ENCODE measurements around the gene MTHFD1L.

MTHFD1L gene

DNA sequence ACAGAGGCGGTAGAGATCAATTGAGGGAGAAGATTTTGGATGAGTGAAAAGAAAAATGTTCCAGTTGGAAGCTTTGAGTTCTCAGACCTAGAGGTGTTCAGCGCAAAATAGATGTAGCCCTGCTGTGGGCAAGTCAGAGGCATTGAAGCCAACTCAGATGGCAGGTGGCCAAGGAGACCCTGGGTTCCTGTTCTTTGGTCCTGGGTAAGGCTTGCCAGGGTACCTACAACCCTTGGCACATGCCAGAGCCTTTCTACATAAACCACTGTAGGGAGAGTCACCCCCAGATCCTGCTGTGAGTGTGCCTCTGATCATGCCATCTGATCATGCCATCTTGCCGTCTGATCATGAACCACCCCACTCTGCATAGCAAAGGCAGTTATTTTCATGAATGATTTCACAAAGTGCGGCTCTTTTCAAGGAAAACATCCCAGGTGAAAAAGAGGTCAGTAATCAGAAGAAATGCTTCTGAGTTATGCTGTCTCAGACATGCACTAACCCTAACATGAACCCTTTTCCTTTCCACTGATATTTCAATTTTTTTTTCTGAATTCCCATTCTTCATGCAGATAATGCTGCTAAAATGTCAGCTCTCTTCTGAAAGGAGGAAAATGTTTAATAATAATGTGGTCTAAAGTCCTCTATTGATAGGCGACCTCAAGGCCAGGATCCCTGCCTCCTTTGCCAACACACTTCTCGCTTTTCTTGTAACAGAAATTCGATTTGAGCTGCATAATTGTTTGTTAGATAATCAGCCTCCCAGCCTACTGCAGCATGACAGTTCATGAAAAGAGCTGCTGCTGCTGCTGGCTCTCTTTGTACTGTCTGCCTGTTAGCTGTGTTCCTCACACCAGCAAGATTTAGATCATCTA, 153.6 kb downstream of the MTHFD1L start:
- CTCF ChIA-PET, result no interaction called here
- no peak for DNase-seq (ENCODE audit: extremely low spot score)
- POLR2A ChIA-PET, result no interaction called here
- TF ChIP-seq SUZ12 (IDR thresholded peaks at IDR 0.05) (no peak), NFRKB (IDR thresholded peaks at IDR 0.05) (no peak), LEF1 (IDR thresholded peaks at IDR 0.05; ENCODE audit: borderline replicate concordance) (no peak), BHLHE40 (IDR thresholded peaks at IDR 0.05; ENCODE audit: borderline replicate concordance) (no peak), FOXM1 (IDR thresholded peaks at IDR 0.05; ENCODE audit: borderline replicate concordance) (no peak), CTBP1 (IDR thresholded peaks at IDR 0.05; ENCODE audit: borderline replicate concordance) (no peak), FOXK2 (IDR thresholded peaks at IDR 0.05) (no peak), ARNT (IDR thresholded peaks at IDR 0.05) (no peak), L3MBTL2 (conservative IDR thresholded peaks at IDR 0.05) (no peak), ZNF384 (IDR thresholded peaks at IDR 0.05) (no peak), FOXA1 (IDR thresholded peaks at IDR 0.05) (no peak), SP1 (IDR thresholded peaks at IDR 0.05) (no peak), ELF4 (IDR thresholded peaks at IDR 0.05) (no peak), TARDBP (IDR thresholded peaks at IDR 0.05) (no peak), HDGF (IDR thresholded peaks at IDR 0.05; ENCODE audit: borderline replicate concordance) (no peak)
- TF ChIP-seq, protein P1, sequence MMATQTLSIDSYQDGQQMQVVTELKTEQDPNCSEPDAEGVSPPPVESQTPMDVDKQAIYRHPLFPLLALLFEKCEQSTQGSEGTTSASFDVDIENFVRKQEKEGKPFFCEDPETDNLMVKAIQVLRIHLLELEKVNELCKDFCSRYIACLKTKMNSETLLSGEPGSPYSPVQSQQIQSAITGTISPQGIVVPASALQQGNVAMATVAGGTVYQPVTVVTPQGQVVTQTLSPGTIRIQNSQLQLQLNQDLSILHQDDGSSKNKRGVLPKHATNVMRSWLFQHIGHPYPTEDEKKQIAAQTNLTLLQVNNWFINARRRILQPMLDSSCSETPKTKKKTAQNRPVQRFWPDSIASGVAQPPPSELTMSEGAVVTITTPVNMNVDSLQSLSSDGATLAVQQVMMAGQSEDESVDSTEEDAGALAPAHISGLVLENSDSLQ (IDR thresholded peaks at IDR 0.05), result no peak

DNA sequence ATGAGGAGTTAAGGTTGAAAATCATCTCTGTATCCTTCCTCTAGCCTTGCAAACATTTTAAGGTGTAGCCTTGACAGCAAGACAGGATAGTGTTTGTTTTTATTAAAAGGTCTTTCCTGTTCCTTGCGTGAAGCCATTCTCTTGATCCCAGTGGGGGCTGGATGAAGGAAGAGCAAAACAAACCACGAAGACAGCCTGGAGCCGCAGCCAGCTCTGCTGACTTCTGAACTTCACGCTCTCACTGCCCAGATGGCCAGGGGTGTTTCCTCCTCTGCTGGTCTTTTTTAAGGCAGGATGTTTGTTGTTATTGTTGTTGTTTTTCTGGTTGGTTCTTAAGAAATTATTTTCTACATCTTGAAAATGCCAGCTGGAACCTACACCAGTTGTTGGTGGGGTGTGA, 156.4 kb downstream of the MTHFD1L start:
- POLR2A ChIA-PET, result no interaction called here
- DNase-seq (ENCODE audit: extremely low spot score), result no peak
- TF ChIP-seq ARNT (IDR thresholded peaks at IDR 0.05) (no peak), LEF1 (IDR thresholded peaks at IDR 0.05; ENCODE audit: borderline replicate concordance) (no peak), TARDBP (IDR thresholded peaks at IDR 0.05) (no peak), ZNF384 (IDR thresholded peaks at IDR 0.05) (no peak), FOXM1 (IDR thresholded peaks at IDR 0.05; ENCODE audit: borderline replicate concordance) (no peak), FOXA1 (IDR thresholded peaks at IDR 0.05) (no peak), BHLHE40 (IDR thresholded peaks at IDR 0.05; ENCODE audit: borderline replicate concordance) (no peak)
- TF ChIP-seq, protein P1 (IDR thresholded peaks at IDR 0.05), result no peak
- CTCF ChIA-PET, result interaction anchor here (1.3 kb wide), 1 partner anchor 7 kb away, joined by 3 read pairs; no protein-coding TSS in a partner anchor

DNA sequence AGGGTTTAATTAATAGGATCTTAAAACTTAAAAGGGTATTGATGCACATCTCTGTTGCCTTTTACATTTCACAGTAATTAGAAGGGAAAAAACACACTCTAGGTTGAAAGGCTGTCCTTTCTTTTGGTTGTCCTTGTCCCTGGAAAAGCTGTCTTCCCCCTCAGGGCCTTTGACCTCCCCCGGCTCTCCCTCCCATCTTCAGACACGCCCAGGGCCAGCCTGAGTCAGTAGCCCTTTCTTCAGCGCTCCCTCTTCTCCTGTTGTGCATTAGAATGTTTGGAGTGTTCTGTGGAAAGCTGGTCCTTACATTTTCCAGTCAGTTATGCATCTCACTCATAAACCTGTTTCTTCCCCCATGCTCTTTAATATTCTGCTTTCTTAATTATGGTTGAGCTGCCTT, 157.0 kb downstream of the MTHFD1L start:
- no peak for DNase-seq (ENCODE audit: extremely low spot score)
- ChIA-PET POLR2A (no interaction called here), CTCF (interaction anchor here (1.3 kb wide), 1 partner anchor 8 kb away, joined by 3 read pairs; no protein-coding TSS in a partner anchor)
- TF ChIP-seq SP1 (IDR thresholded peaks at IDR 0.05) (no peak), FOXK2 (IDR thresholded peaks at IDR 0.05) (no peak), SUZ12 (IDR thresholded peaks at IDR 0.05) (no peak), ELF4 (IDR thresholded peaks at IDR 0.05) (no peak), BHLHE40 (IDR thresholded peaks at IDR 0.05; ENCODE audit: borderline replicate concordance) (no peak), ZNF384 (IDR thresholded peaks at IDR 0.05) (no peak), HDGF (IDR thresholded peaks at IDR 0.05; ENCODE audit: borderline replicate concordance) (no peak), FOXM1 (IDR thresholded peaks at IDR 0.05; ENCODE audit: borderline replicate concordance) (no peak), L3MBTL2 (conservative IDR thresholded peaks at IDR 0.05) (no peak), NFRKB (IDR thresholded peaks at IDR 0.05) (no peak), LEF1 (IDR thresholded peaks at IDR 0.05; ENCODE audit: borderline replicate concordance) (no peak), ARNT (IDR thresholded peaks at IDR 0.05) (no peak), TARDBP (IDR thresholded peaks at IDR 0.05) (no peak), CTBP1 (IDR thresholded peaks at IDR 0.05; ENCODE audit: borderline replicate concordance) (no peak), FOXA1 (IDR thresholded peaks at IDR 0.05) (no peak)
- TF ChIP-seq, protein P1 (IDR thresholded peaks at IDR 0.05), result no peak

DNA sequence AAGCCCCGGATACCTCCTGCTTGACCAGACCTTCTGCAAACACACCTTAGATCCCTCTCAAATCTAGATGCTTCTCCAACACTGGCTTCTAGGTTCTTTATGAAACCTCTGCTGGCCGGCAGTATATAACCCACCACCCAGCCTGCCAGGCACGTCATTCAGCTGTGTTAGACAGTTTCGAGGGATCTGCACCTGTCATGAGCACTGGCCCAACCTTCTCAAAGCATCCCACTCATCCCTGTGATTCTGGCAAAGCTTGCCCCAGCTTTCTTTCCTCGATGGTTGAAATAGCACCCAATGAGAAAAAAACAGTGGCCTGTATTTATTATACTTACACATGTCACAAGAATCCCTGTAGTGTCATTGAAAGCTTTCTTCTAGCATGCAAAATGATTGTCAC, 157.8 kb downstream of the MTHFD1L start:
- ChIA-PET CTCF (interaction anchor here (0.6 to 1.3 kb wide), 3 partner anchors 9 to 301 kb away, joined by 3 to 4 read pairs (median 3); no protein-coding TSS in a partner anchor), POLR2A (no interaction called here)
- DNase-seq (ENCODE audit: extremely low spot score), result no peak
- TF ChIP-seq L3MBTL2 (conservative IDR thresholded peaks at IDR 0.05), result no peak
- TF ChIP-seq TARDBP (IDR thresholded peaks at IDR 0.05), result no peak
- no peak for TF ChIP-seq HDGF (IDR thresholded peaks at IDR 0.05; ENCODE audit: borderline replicate concordance)
- TF ChIP-seq CTBP1 (IDR thresholded peaks at IDR 0.05; ENCODE audit: borderline replicate concordance), result no peak

DNA sequence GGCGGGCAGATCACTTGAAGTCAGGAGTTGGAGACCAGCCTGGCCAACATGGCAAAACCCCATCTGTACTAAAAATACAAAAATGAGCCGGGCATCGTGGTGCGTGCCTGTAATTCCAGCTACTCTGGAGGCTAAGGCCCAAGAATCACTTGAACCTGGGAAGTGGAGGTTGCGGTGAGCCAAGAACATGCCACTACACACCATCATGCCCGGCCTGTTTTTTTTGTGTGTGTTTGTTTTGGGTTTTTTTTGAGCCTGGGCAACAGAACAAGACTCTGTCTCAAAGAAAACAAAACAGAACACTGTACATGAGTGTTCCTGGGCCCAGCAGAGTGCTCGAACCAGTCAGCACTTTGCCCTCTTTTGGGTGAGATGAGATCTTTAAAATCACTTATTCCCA, 159.1 kb downstream of the MTHFD1L start:
- DNase-seq (ENCODE audit: extremely low spot score), result no peak
- TF ChIP-seq SUZ12 (IDR thresholded peaks at IDR 0.05), result no peak
- no peak for TF ChIP-seq BHLHE40 (IDR thresholded peaks at IDR 0.05; ENCODE audit: borderline replicate concordance)
- TF ChIP-seq, protein P1 (IDR thresholded peaks at IDR 0.05), result no peak
- no peak for TF ChIP-seq FOXK2 (IDR thresholded peaks at IDR 0.05)
- TF ChIP-seq ZNF384 (IDR thresholded peaks at IDR 0.05), result no peak
- no peak for TF ChIP-seq CTBP1 (IDR thresholded peaks at IDR 0.05; ENCODE audit: borderline replicate concordance)
- TF ChIP-seq LEF1 (IDR thresholded peaks at IDR 0.05; ENCODE audit: borderline replicate concordance), result no peak
- no peak for TF ChIP-seq NFRKB (IDR thresholded peaks at IDR 0.05)
- TF ChIP-seq FOXM1 (IDR thresholded peaks at IDR 0.05; ENCODE audit: borderline replicate concordance), result no peak
- TF ChIP-seq TARDBP (IDR thresholded peaks at IDR 0.05), result no peak
- TF ChIP-seq ELF4 (IDR thresholded peaks at IDR 0.05), result no peak
- TF ChIP-seq FOXA1 (IDR thresholded peaks at IDR 0.05), result no peak
- no peak for TF ChIP-seq HDGF (IDR thresholded peaks at IDR 0.05; ENCODE audit: borderline replicate concordance)
- TF ChIP-seq SP1 (IDR thresholded peaks at IDR 0.05), result no peak
- ChIA-PET POLR2A (no interaction called here), CTCF (no interaction called here)
